Upper lobe of right lung (tissue), 1 donor: ENCODE measurements around the gene EVI2A. TPM values are rescaled to one million over a fixed set of nuclear protein-coding genes. Genes with fewer than 3 reads are reported as not detected.
A peak's percentile ranks its signal among the peaks of the same experiment; 100 is the strongest.
"Not testable (repeated sequence)": the region's sequence is repeated elsewhere in the genome, so short reads cannot be mapped to it uniquely, and the experiment has no call there.

ENCODE experiments used
- ATAC-seq: fragments of 200-7000 bp; cut with Tn5 transposase; one replicate; pipeline ENCODE4 v1.9.1; 2020; ENCODE audit warnings: mild to moderate bottlenecking, moderate library complexity
- DNase-seq: peaks from one replicate; pipeline ENCODE4 v3.0.0-alpha.2; 2020
- H3K27ac ChIP-seq: fragments of 200-600 bp; one replicate; pipeline ENCODE4 v1.8.0; 2022
- H3K27me3 ChIP-seq: fragments of 200-600 bp; one replicate; pipeline ENCODE4 v1.8.0; 2022; ENCODE audit warnings: mild to moderate bottlenecking
- H3K36me3 ChIP-seq: fragments of 200-600 bp; one replicate; pipeline ENCODE4 v1.8.0; 2022
- H3K4me1 ChIP-seq: fragments of 200-600 bp; one replicate; pipeline ENCODE4 v1.8.0; 2022
- H3K4me3 ChIP-seq: fragments of 200-600 bp; one replicate; pipeline ENCODE4 v1.8.0; 2022; ENCODE audit warnings: mild to moderate bottlenecking
- H3K9me3 ChIP-seq: fragments of 200-600 bp; one replicate; pipeline ENCODE4 v1.8.0; 2022
- CTCF ChIP-seq: fragments of 200-600 bp; IDR thresholded peaks from one replicate; pipeline ENCODE4 v1.8.0; 2022; ENCODE audit warnings: antibody characterized with exemption
- intact Hi-C: fragments of 100-400 bp; cut with DNase I; formaldehyde crosslinking; loops from one replicate; pipeline ENCODE4 v1.11.0; 2022
- total RNA-seq: library from RNA; stranded (reverse); fragmentation: NEBNext Ultra II Directional; extraction: Animal tissue kit (Norgen Biotek cat#: 25700); gene quantifications from one replicate; pipeline ENCODE4 v1.2.1, GENCODE V29; 2021
- donor health status: DM: no; HTN: yes; CAD: no; lungs with severe emphysema.

EVI2A gene
- total RNA-seq, 1 donor from 2014 or later, result 38.2 TPM

- Histone ChIP-seq H3K36me3 (no peaks in the 10 kb centered on the region), H3K27ac (peak overlapping the region; percentile 68), H3K4me1 (peaks cover 8% of the 10 kb centered on the region), H3K4me3 (peak overlapping the region; percentile 45), H3K27me3 (no peaks in the 10 kb centered on the region), H3K9me3 (no peaks in the 10 kb centered on the region)
- TF ChIP-seq CTCF, result no peak
- DNase-seq (no peak), ATAC-seq (no peak)
- intact Hi-C loops, result no loop called here
These were observed 2.4 kb downstream of the EVI2A start for GRCh38 chr17:31318851-31319661.

- no peak for DNase-seq
- intact Hi-C loops, result no loop called here
- no peaks in the 10 kb centered on the region for H3K9me3 ChIP-seq
These were observed 3.1 kb downstream of the EVI2A start for GRCh38 chr17:31318298-31318801.

DNA sequence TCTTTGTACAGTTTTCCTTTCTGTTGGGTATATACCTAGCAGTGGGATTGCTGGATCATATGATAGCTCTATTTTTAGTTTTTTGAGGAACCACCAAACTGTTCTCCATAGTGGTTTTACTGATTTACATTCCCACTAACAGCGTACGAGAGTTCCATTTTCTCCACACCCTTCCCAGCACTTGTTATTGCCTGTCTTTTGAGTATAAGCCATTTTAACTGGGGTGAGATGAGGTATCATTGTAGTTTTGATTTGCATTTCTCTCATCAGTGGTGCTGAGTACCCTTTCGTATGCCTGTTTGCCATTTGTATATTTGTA is 6.7 kb downstream of the EVI2A start:
- ATAC-seq, result peak; percentile 33
- no peak for DNase-seq
- H3K4me1 ChIP-seq, result peaks cover 8% of the 10 kb centered on the region
- no peaks in the 10 kb centered on the region for H3K36me3 ChIP-seq
- no peaks in the 10 kb centered on the region for H3K9me3 ChIP-seq
- no peak overlapping the region for H3K4me3 ChIP-seq
- TF ChIP-seq CTCF, result no peak
- no peaks in the 10 kb centered on the region for H3K27me3 ChIP-seq
- intact Hi-C loops, result no loop called here
- peak overlapping the region; percentile 81 for H3K27ac ChIP-seq

More at GRCh38 chr17:31318298-31318801, 3.1 kb downstream of the EVI2A start:
- no peaks in the 10 kb centered on the region for H3K27me3 ChIP-seq
- H3K36me3 ChIP-seq, result no peaks in the 10 kb centered on the region
- ATAC-seq, result peak; percentile 73
- no peak for TF ChIP-seq CTCF
- H3K4me3 ChIP-seq, result peak overlapping the region; percentile 45
- H3K4me1 ChIP-seq, result peaks cover 8% of the 10 kb centered on the region
- H3K27ac ChIP-seq, result peak overlapping the region; percentile 68

GRCh38 chr17:31313982-31314781 is 7.2 kb downstream of the EVI2A start, which contains the start of gene EVI2B:
Gene EVI2B, minus strand, starts transcription at chr17:31314054. Its CDS starts 8,445 bp downstream, at chr17:31305609.
- Histone ChIP-seq H3K27me3 (no peaks in the 10 kb centered on the region), H3K4me3 (peak within 1 kb of the TSS; percentile 39), H3K9me3 (no peaks in the 10 kb centered on the region), H3K4me1 (peaks cover 8% of the 10 kb centered on the region), H3K36me3 (no peaks in the 10 kb centered on the region), H3K27ac (peak within 1 kb of the TSS; percentile 81)
- peak; percentile 66 for ATAC-seq
- DNase-seq, result no peak
- intact Hi-C loops, result no loop called here
- TF ChIP-seq CTCF, result no peak

GRCh38 chr17:31312223-31312622 is 9.2 kb downstream of the EVI2A start:
- intact Hi-C loops, H3K9me3 ChIP-seq, DNase-seq, H3K4me1 ChIP-seq, H3K36me3 ChIP-seq, H3K27me3 ChIP-seq: not testable (repeated sequence)
- Histone ChIP-seq H3K4me3 (peak overlapping the region; percentile 39), H3K27ac (peak overlapping the region; percentile 81)
- ATAC-seq, result peak; percentile 39

DNA sequence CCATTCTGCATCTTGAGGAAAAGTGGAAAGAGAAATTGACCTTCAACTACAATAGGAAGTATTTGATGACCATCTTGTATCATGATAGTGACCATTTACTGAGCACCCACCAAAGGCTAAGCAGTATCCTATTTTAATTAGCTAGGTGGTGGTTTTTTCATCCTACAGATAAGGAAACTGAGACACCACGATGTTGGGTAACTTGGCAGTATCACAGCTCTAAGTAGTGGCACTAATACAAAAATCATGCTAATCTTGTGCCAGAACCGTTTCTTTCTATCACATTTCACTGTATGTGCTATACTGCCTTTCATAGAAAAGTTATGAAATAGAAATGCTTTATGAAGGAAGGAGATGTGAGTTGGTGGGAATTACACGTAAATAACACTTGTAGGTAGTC is 9.9 kb downstream of the EVI2A start:
- no peak for TF ChIP-seq CTCF
- DNase-seq (no peak), ATAC-seq (no peak)
- Histone ChIP-seq H3K4me1 (no peaks in the 10 kb centered on the region), H3K36me3 (no peaks in the 10 kb centered on the region), H3K9me3 (no peaks in the 10 kb centered on the region), H3K4me3 (peak overlapping the region; percentile 39), H3K27ac (peak overlapping the region; percentile 81), H3K27me3 (no peaks in the 10 kb centered on the region)
- intact Hi-C loops, result no loop called here
